HCT116 (cell line): ENCODE measurements around the gene MLLT11. TPM values are rescaled to one million over a fixed set of nuclear protein-coding genes. Genes with fewer than 3 reads are reported as not detected.
A peak's percentile ranks its signal among the peaks of the same experiment; 100 is the strongest.

Source experiments
- ATAC-seq: fragments of 200-7000 bp; cut with Tn5 transposase; 2 replicates; pipeline ENCODE4 v1.9.1; 2020; ENCODE audit warnings: mild to moderate bottlenecking, moderate library complexity
- BruUV-seq: library from RNA; stranded (reverse); fragments of 400-500 nt; replicated peaks from 2 replicates; lab custom pipeline; 2021; lab: Mats Ljungman, UMichigan
- CTCF ChIA-PET: fragments of 300-600 bp; sonication (Branson Sonifier 250); formaldehyde crosslinking; loops from one replicate; lab custom pipeline; 2021; ENCODE audit warnings: antibody characterized with exemption; lab: Charles Lee
- POLR2A ChIA-PET: fragments of 300-600, 350-600 bp; sonication (Branson Sonifier 250); formaldehyde crosslinking; loops from one replicate; lab custom pipeline; 2021; ENCODE audit warnings: antibody characterized with exemption; lab: Charles Lee
- RAD21 ChIA-PET, 2 experiments: fragments of 300-600 bp; sonication (Branson Sonifier 250); formaldehyde crosslinking; loops; one replicate each; lab custom pipeline; 2023; ENCODE audit warnings: low total read pairs in 2 of 2; ENCODE audit not compliant: uncharacterized antibody in 2 of 2, unreplicated experiment in 2 of 2, low non-redundant PET in 1 of 2; lab: Charles Lee
- DNase-seq: peaks from one replicate; pipeline ENCODE4 v3.0.0-alpha.2; 2010; ENCODE audit warnings: low read depth, low spot score
- H2AFZ ChIP-seq: fragments of 200-600 bp; shearing (Covaris generic), sonication (generic); 2 replicates; pipeline ENCODE4 v1.6.1; 2017; ENCODE audit warnings: low read depth, mixed run types, mixed read lengths, antibody characterized with exemption, low read length; ENCODE audit not compliant: poor library complexity, severe bottlenecking
- H3K27ac ChIP-seq: 2 replicates; pipeline ENCODE4 v1.5.1; 2012; ENCODE audit warnings: low read depth, low read length
- H3K27me3 ChIP-seq: fragments of 200-600 bp; sonication (generic); 2 replicates; pipeline ENCODE4 v1.6.1; 2016; ENCODE audit warnings: mixed run types, low read length, mixed read lengths; ENCODE audit not compliant: insufficient read depth
- H3K36me3 ChIP-seq, 2 experiments: fragments of 200-500 bp in 1 of 2; fragments of 200-600 bp in 1 of 2; sonication (Bioruptor generic) in 1 of 2; sonication (generic) in 1 of 2; 2 replicates each; pipeline versions ENCODE4 v1.5.1 to v1.6.1; 2014 to 2016; ENCODE audit warnings: low read length in 2 of 2, inconsistent platforms in 1 of 2, mixed read lengths in 1 of 2, mixed run types in 1 of 2; ENCODE audit not compliant: insufficient read depth in 2 of 2, control insufficient read depth in 1 of 2
- H3K4me1 ChIP-seq, 2 experiments: fragments of 200-600 bp in 1 of 2; sonication (generic) in 1 of 2; 2 replicates each; pipeline versions ENCODE4 v1.5.1 to v1.6.1; 2012 to 2017; ENCODE audit warnings: low read length in 2 of 2, inconsistent platforms in 1 of 2, mild to moderate bottlenecking in 1 of 2, mixed read lengths in 1 of 2, mixed run types in 1 of 2, moderate library complexity in 1 of 2; ENCODE audit not compliant: insufficient read depth in 2 of 2, control insufficient read depth in 1 of 2
- H3K4me2 ChIP-seq: fragments of 200-600 bp; sonication (generic); 2 replicates; pipeline ENCODE4 v1.6.1; 2017; ENCODE audit warnings: mixed run types, low read length, mixed read lengths
- H3K4me3 ChIP-seq, 2 experiments: fragments of 200-600 bp in 1 of 2; sonication (generic) in 1 of 2; replicated peaks in 1 of 2; 2 replicates each; pipeline ENCODE4 v1.5.1; 2011 to 2016; ENCODE audit warnings: low read length in 2 of 2, control low read depth in 1 of 2, low read depth in 1 of 2, mild to moderate bottlenecking in 1 of 2, mixed read lengths in 1 of 2, mixed run types in 1 of 2
- H3K79me2 ChIP-seq: fragments of 200-600 bp; sonication (generic); 2 replicates; pipeline ENCODE4 v1.6.1; 2017; ENCODE audit warnings: mild to moderate bottlenecking, mixed run types, low read length, moderate library complexity, mixed read lengths; ENCODE audit not compliant: insufficient read depth
- H3K9ac ChIP-seq: fragments of 200-600 bp; sonication (generic); 2 replicates; pipeline ENCODE4 v1.6.1; 2016; ENCODE audit warnings: low read length, mixed read lengths
- H3K9me2 ChIP-seq: fragments of 200-600 bp; sonication (generic), shearing (Covaris generic); 2 replicates; pipeline ENCODE4 v1.6.1; 2017; ENCODE audit warnings: mixed run types, mild to moderate bottlenecking, moderate library complexity; ENCODE audit not compliant: insufficient read depth
- H3K9me3 ChIP-seq, 2 experiments: fragments of 200-500 bp in 1 of 2; fragments of 200-600 bp in 1 of 2; sonication (Bioruptor generic) in 1 of 2; sonication (generic) in 1 of 2; 2 replicates each; pipeline ENCODE4 v1.6.1; 2014 to 2017; ENCODE audit warnings: low read length in 2 of 2, mixed read lengths in 2 of 2, inconsistent platforms in 1 of 2, low read depth in 1 of 2, mild to moderate bottlenecking in 1 of 2, mixed run types in 1 of 2, moderate library complexity in 1 of 2; ENCODE audit not compliant: control insufficient read depth in 1 of 2, insufficient read depth in 1 of 2
- H4K20me1 ChIP-seq: fragments of 200-600 bp; sonication (generic), shearing (Covaris generic); 2 replicates; pipeline ENCODE4 v1.6.1; 2017; ENCODE audit warnings: mixed run types, mild to moderate bottlenecking, moderate library complexity; ENCODE audit not compliant: insufficient read depth
- CEBPB ChIP-seq: IDR thresholded peaks from 2 replicates; pipeline ENCODE4 v1.6.1; 2012; ENCODE audit warnings: low read depth
- ELF1 ChIP-seq: IDR thresholded peaks from 2 replicates; pipeline ENCODE4 v1.6.1; 2012; ENCODE audit warnings: low read depth, borderline replicate concordance
- EZH2 ChIP-seq: fragments of 200-600 bp; sonication (generic); IDR thresholded peaks from 2 replicates; pipeline ENCODE4 v1.6.1; 2017; ENCODE audit warnings: antibody characterized with exemption, mixed run types
- JUND ChIP-seq: IDR thresholded peaks from 2 replicates; pipeline ENCODE4 v1.6.1; 2012
- POLR2A ChIP-seq: IDR thresholded peaks from 2 replicates; pipeline ENCODE4 v1.7.0; 2011; ENCODE audit warnings: borderline replicate concordance; ENCODE audit not compliant: insufficient read depth, insufficient read length; ENCODE audit errors: extremely low read depth
- ZBTB33 ChIP-seq: IDR thresholded peaks from 2 replicates; pipeline ENCODE4 v1.6.1; 2011; ENCODE audit warnings: mild to moderate bottlenecking, low read length, moderate library complexity; ENCODE audit not compliant: insufficient replicate concordance; ENCODE audit errors: extremely low read depth
- ZFX ChIP-seq: fragments of 450-650 bp; IDR thresholded peaks from 2 replicates; pipeline ENCODE4 v1.6.1; 2017
- ZNF274 ChIP-seq: fragments of 200-500 bp; sonication (Bioruptor generic); IDR thresholded peaks from 2 replicates; pipeline ENCODE4 v1.6.1; 2014; ENCODE audit warnings: mild to moderate bottlenecking, low read depth, low read length, inconsistent platforms
- intact Hi-C: fragments of 100-400 bp; cut with micrococcal nuclease; formaldehyde crosslinking; loops from 2 replicates; pipeline ENCODE4 v1.10.0; 2022
- total RNA-seq: library from RNA; stranded (reverse); gene quantifications from one replicate; pipeline ENCODE4 v1.2.1, GENCODE V29; 2021; ENCODE audit not compliant: unreplicated experiment
- TF ChIP-seq, protein P1 (sequence below): IDR thresholded peaks from 2 replicates; pipeline ENCODE4 v1.6.1; 2012
- TF ChIP-seq, protein P2 (sequence below), 3 experiments: fragments of 200-600 bp in 1 of 3; sonication (generic) in 1 of 3; IDR thresholded peaks in 2 of 3; conservative IDR thresholded peaks in 1 of 3; 2 replicates each; pipeline ENCODE4 v1.5.1; 2012 to 2017; ENCODE audit warnings: low read depth in 2 of 3, low read length in 2 of 3, antibody characterized with exemption in 1 of 3, borderline replicate concordance in 1 of 3, control low read depth in 1 of 3, mild to moderate bottlenecking in 1 of 3, mixed read lengths in 1 of 3, mixed run types in 1 of 3, moderate library complexity in 1 of 3; ENCODE audit not compliant: insufficient read depth in 1 of 3
- TF ChIP-seq, protein P3 (sequence below): IDR thresholded peaks from 2 replicates; pipeline ENCODE4 v1.6.1; 2012; ENCODE audit warnings: low read depth

MLLT11 gene
- total RNA-seq, 1 experiment from 2014 or later = 0.17 TPM

DNA sequence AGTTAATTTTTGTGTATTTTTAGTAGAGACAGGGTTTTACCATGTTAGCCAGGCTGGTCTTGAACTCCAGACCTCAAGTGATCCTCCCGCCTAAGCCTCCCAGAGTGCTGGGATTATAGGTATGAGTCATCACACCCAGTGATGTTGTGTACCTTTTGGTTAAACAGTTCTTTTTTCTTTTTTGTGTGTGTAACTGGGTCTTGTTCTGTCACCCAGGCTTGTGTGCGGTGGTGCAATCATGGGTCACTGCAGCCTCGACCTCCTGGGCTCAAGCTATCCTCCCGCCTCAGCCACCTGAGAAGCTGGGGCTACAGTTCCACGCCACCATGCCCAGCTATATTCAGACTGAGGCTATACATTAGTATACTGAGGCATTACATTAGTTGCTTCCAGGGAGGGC is 48.1 kb downstream of the MLLT11 start:
- no peak for TF ChIP-seq ELF1
- no peak for TF ChIP-seq ZNF274
- no peak for TF ChIP-seq ZBTB33
- TF ChIP-seq POLR2A = no peak
- no peak for TF ChIP-seq CEBPB
- TF ChIP-seq, protein P1, sequence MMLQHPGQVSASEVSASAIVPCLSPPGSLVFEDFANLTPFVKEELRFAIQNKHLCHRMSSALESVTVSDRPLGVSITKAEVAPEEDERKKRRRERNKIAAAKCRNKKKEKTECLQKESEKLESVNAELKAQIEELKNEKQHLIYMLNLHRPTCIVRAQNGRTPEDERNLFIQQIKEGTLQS = no peak
- no peak for TF ChIP-seq ZFX
- no peak for TF ChIP-seq JUND
- TF ChIP-seq, protein P2, sequence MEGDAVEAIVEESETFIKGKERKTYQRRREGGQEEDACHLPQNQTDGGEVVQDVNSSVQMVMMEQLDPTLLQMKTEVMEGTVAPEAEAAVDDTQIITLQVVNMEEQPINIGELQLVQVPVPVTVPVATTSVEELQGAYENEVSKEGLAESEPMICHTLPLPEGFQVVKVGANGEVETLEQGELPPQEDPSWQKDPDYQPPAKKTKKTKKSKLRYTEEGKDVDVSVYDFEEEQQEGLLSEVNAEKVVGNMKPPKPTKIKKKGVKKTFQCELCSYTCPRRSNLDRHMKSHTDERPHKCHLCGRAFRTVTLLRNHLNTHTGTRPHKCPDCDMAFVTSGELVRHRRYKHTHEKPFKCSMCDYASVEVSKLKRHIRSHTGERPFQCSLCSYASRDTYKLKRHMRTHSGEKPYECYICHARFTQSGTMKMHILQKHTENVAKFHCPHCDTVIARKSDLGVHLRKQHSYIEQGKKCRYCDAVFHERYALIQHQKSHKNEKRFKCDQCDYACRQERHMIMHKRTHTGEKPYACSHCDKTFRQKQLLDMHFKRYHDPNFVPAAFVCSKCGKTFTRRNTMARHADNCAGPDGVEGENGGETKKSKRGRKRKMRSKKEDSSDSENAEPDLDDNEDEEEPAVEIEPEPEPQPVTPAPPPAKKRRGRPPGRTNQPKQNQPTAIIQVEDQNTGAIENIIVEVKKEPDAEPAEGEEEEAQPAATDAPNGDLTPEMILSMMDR (IDR thresholded peaks at IDR 0.05 in 2 of 3, conservative IDR thresholded peaks at IDR 0.05 in 1 of 3; ENCODE audit: borderline replicate concordance in 1 of 3, insufficient read depth in 1 of 3, low read depth in 2 of 3, low read length in 2 of 3) = no peak
- TF ChIP-seq, protein P3, sequence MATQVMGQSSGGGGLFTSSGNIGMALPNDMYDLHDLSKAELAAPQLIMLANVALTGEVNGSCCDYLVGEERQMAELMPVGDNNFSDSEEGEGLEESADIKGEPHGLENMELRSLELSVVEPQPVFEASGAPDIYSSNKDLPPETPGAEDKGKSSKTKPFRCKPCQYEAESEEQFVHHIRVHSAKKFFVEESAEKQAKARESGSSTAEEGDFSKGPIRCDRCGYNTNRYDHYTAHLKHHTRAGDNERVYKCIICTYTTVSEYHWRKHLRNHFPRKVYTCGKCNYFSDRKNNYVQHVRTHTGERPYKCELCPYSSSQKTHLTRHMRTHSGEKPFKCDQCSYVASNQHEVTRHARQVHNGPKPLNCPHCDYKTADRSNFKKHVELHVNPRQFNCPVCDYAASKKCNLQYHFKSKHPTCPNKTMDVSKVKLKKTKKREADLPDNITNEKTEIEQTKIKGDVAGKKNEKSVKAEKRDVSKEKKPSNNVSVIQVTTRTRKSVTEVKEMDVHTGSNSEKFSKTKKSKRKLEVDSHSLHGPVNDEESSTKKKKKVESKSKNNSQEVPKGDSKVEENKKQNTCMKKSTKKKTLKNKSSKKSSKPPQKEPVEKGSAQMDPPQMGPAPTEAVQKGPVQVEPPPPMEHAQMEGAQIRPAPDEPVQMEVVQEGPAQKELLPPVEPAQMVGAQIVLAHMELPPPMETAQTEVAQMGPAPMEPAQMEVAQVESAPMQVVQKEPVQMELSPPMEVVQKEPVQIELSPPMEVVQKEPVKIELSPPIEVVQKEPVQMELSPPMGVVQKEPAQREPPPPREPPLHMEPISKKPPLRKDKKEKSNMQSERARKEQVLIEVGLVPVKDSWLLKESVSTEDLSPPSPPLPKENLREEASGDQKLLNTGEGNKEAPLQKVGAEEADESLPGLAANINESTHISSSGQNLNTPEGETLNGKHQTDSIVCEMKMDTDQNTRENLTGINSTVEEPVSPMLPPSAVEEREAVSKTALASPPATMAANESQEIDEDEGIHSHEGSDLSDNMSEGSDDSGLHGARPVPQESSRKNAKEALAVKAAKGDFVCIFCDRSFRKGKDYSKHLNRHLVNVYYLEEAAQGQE = no peak
- no peak for TF ChIP-seq EZH2
- Histone ChIP-seq H3K9me2 (no peaks in the 10 kb centered on the region), H2AFZ (no peak overlapping the region), H3K4me2 (no peak overlapping the region; the same call in 1 of the 2 replicates), H3K36me3 (no peaks in the 10 kb centered on the region), H4K20me1 (no peaks in the 10 kb centered on the region), H3K9me3 (no peaks in the 10 kb centered on the region), H3K27me3 (no peaks in the 10 kb centered on the region), H3K4me3 (no peak overlapping the region), H3K79me2 (no peaks in the 10 kb centered on the region), H3K9ac (no peak overlapping the region), H3K27ac (no peak overlapping the region), H3K4me1 (peaks cover 15% of the 10 kb centered on the region in 2 experiments; a peak in 3 of 4 replicates)
- DNase-seq (no peak), ATAC-seq (peak; percentile 30; the same call in 1 of the 2 replicates)
- intact Hi-C loops = no loop called here
- CTCF ChIA-PET = interaction anchor here (1.3 kb wide), 1 partner anchor 9 kb away, joined by 4 read pairs; no protein-coding TSS in a partner anchor
- no TSS peak for BruUV-seq
- RAD21 ChIA-PET = no interaction called here
- POLR2A ChIA-PET = no interaction called here
